Hepatocyte (in vitro differentiated cells): Measurements from ENCODE around the gene NDUFB10.

Experiments
- CTCF ChIP-seq: fragments of 200-600 bp; sonication (generic); IDR thresholded peaks from 2 replicates; pipeline ENCODE4 v1.5.1; 2016; ENCODE audit warnings: antibody characterized with exemption, mild to moderate bottlenecking; ENCODE audit not compliant: poor library complexity
- EZH2 ChIP-seq: fragments of 200-600 bp; sonication (generic); IDR thresholded peaks from 2 replicates; pipeline ENCODE4 v1.6.1; 2016; ENCODE audit warnings: antibody characterized with exemption, mild to moderate bottlenecking, borderline replicate concordance
- EZH2phosphoT487 ChIP-seq: fragments of 200-600 bp; sonication (generic); IDR thresholded peaks from one replicate; pipeline ENCODE4 v1.6.1; 2018; ENCODE audit warnings: antibody characterized with exemption, mild to moderate bottlenecking, low read depth, moderate library complexity; ENCODE audit not compliant: unreplicated experiment, severe bottlenecking

- TF ChIP-seq CTCF (no peak), EZH2 (no peak), EZH2phosphoT487 (no peak)
Observed at GRCh38 chr16:1977875-1978268, 18.5 kb downstream of the NDUFB10 start.
